Pancreas (tissue), 10 donors: ENCODE results near the gene LRRC23. TPM values are rescaled to one million over a fixed set of nuclear protein-coding genes. Genes with fewer than 3 reads are reported as not detected.

Experiments used
- ATAC-seq, 4 donors: fragments of 200-7000 bp; cut with Tn5 transposase; one replicate each; pipeline versions ENCODE4 v1.8.0 to v1.9.1; 2020; ENCODE audit warnings: mild to moderate bottlenecking in 4 of 4, moderate library complexity in 4 of 4
- DNase-seq, 6 donors: peaks; one replicate each; pipeline ENCODE4 v3.0.0-alpha.2; 2020
- FAIRE-seq: peaks from 2 replicates; lab custom pipeline; 2012; peaks lifted over from hg19 to GRCh38; lab: Jason Lieb, UNC
- H3K27ac ChIP-seq, 4 donors: fragments of 200-600 bp; sonication (generic); 1 replicate in 3 of 4; 2 replicates in 1 of 4; pipeline versions ENCODE4 v1.5.0 to v1.8.0; 2020
- H3K27me3 ChIP-seq, 4 donors: fragments of 200-600 bp; one replicate each; pipeline ENCODE4 v1.8.0; 2021
- H3K36me3 ChIP-seq, 3 donors: fragments of 200-600 bp; sonication (generic) in 1 of 3; one replicate each; pipeline versions ENCODE4 v1.5.0 to v1.8.0; 2020 to 2021
- H3K4me1 ChIP-seq, 3 donors: fragments of 200-600 bp; one replicate each; pipeline ENCODE4 v1.8.0; 2021
- H3K4me3 ChIP-seq, 4 donors: fragments of 200-600 bp; sonication (generic) in 2 of 4; one replicate each; pipeline versions ENCODE4 v1.5.0 to v1.8.0; 2020 to 2021
- H3K9me3 ChIP-seq, 4 donors: fragments of 200-600 bp; one replicate each; pipeline ENCODE4 v1.8.0; 2021
- CTCF ChIP-seq, 4 donors: fragments of 200-600 bp; sonication (generic) in 3 of 4; IDR thresholded peaks; one replicate each; pipeline versions ENCODE4 v1.5.0 to v1.8.0; 2021; ENCODE audit warnings: antibody characterized with exemption in 4 of 4
- WGBS, 2 donors: extraction: QIAGEN DNeasy Blood & Tissue Kit; methylation state at CpG; one replicate each; pipeline ENCODE4 v1.1.7; 2013; 5-methylcytosine and 5-hydroxymethylcytosine counted together
- intact Hi-C, 3 donors: fragments of 100-400 bp; cut with DNase I; formaldehyde crosslinking; loops; one replicate each; pipeline versions ENCODE4 v1.11.1 to v1.14.2; 2022
- polyA plus RNA-seq, 2 donors: library from polyadenylated mRNA; stranded (reverse); fragments of 200-250 nt; gene quantifications; one replicate each; pipeline ENCODE4 v1.2.3, GENCODE V29; 2013
- total RNA-seq, 6 donors: library from RNA; stranded (reverse); fragmentation: NEBNext Ultra II Directional in 4 of 6; extraction: Animal tissue kit (Norgen Biotek cat#: 25700) in 4 of 6; gene quantifications; one replicate each; pipeline versions ENCODE4 v1.2.1 to v1.2.4, GENCODE V29; 2021 to 2023
- donor health status: healthy with polysubstance abuse.
- donor health status: DM: no; HTN: no; CAD: no; lungs with moderate emphysema.
- donor health status: DM: no; HTN: no; CAD: no.
- donor health status: control.
- donor health status: control.
- donor health status: Bipolar disorder and iron deficiency.
- donor health status: DM: yes; HTN: yes; CAD: no.
- donor health status: DM: no; HTN: no; CAD: no.
- donor health status: DM: no; HTN: no; CAD: no.
- donor health status: DM: yes; HTN: yes; CAD: no.

The LRRC23 gene
- total and polyA plus RNA-seq, 8 donors: 1.7 to 13.0 (median 3.8) TPM

GRCh38 chr12:6899427-6899826, 5.2 kb upstream of the LRRC23 start:
- no peak for TF ChIP-seq CTCF (IDR thresholded peaks at IDR 0.05)
- intact Hi-C loops: no loop called here
- DNase-seq: no peak
- peaks cover 4 to 15% (median 5%) of the 10 kb centered on the region in 3 donors for H3K4me1 ChIP-seq
- no peak overlapping the region for H3K4me3 ChIP-seq
- 72 to 77% methylated on average over 5 of the region's 5 CpGs for WGBS, 2 donors
- H3K27ac ChIP-seq: peak overlapping the region in 1 of 4 donors; percentile 74
- FAIRE-seq: no peak
- no peaks in the 10 kb centered on the region for H3K27me3 ChIP-seq
- no peaks in the 10 kb centered on the region for H3K36me3 ChIP-seq
- H3K9me3 ChIP-seq: no peaks in the 10 kb centered on the region
- ATAC-seq: no peak

- Histone ChIP-seq H3K27me3 (no peaks in the 10 kb centered on the region), H3K36me3 (no peaks in the 10 kb centered on the region), H3K4me1 (peaks cover 4 to 15% (median 5%) of the 10 kb centered on the region in 3 donors), H3K9me3 (no peaks in the 10 kb centered on the region), H3K4me3 (no peak overlapping the region), H3K27ac (peak overlapping the region in 3 of 4 donors; percentile 1 to 74 (median 47))
- intact Hi-C loops: no loop called here
- WGBS, 2 donors: 27 to 34% methylated on average over 10 of the region's 10 CpGs
- TF ChIP-seq CTCF (IDR thresholded peaks at IDR 0.05): no peak
- FAIRE-seq (no peak), DNase-seq (peak in 5 of 6 donors; percentile 72 to 85 (median 79)), ATAC-seq (peak; percentile 26 to 74 (median 54))
These were observed 4.6 kb upstream of the LRRC23 start for GRCh38 chr12:6899837-6900519.

- 64 to 70% methylated on average over 4 of the region's 4 CpGs for WGBS, 2 donors
These were observed 2.2 kb upstream of the LRRC23 start for GRCh38 chr12:6902448-6902847.

GRCh38 chr12:6903722-6904121, 900 bp upstream of the LRRC23 start:
- Histone ChIP-seq H3K27ac (no peak overlapping the region), H3K4me3 (no peak overlapping the region), H3K4me1 (peaks cover 4 to 18% (median 5%) of the 10 kb centered on the region in 3 donors), H3K9me3 (no peaks in the 10 kb centered on the region), H3K27me3 (no peaks in the 10 kb centered on the region), H3K36me3 (no peaks in the 10 kb centered on the region)
- TF ChIP-seq CTCF (IDR thresholded peaks at IDR 0.05): no peak
- DNase-seq: no peak
- 71 to 73% methylated on average over 1 of the region's 1 CpG for WGBS, 2 donors
- no peak for ATAC-seq
- FAIRE-seq: no peak
- intact Hi-C loops: no loop called here

More at GRCh38 chr12:6902448-6902847, 2.2 kb upstream of the LRRC23 start:
- no peak for ATAC-seq
- H3K36me3 ChIP-seq: no peaks in the 10 kb centered on the region
- no peak for FAIRE-seq
- H3K4me3 ChIP-seq: no peak overlapping the region
- intact Hi-C loops: no loop called here
- no peak for TF ChIP-seq CTCF (IDR thresholded peaks at IDR 0.05)
- H3K4me1 ChIP-seq: peaks cover 4 to 18% (median 5%) of the 10 kb centered on the region in 3 donors
- H3K27ac ChIP-seq: no peak overlapping the region
- DNase-seq: no peak
- no peaks in the 10 kb centered on the region for H3K9me3 ChIP-seq
- H3K27me3 ChIP-seq: no peaks in the 10 kb centered on the region
